ENCODE data around the gene DAAM1. TPM values are rescaled to one million over a fixed set of nuclear protein-coding genes. Genes with fewer than 3 reads are reported as not detected.

DAAM1 gene
- total RNA-seq, 3 donors from 2014 or later (not counting 1 experiment from before 2014, with no cell fraction given): 10.9 to 31.4 (median 12.6) TPM

DNA sequence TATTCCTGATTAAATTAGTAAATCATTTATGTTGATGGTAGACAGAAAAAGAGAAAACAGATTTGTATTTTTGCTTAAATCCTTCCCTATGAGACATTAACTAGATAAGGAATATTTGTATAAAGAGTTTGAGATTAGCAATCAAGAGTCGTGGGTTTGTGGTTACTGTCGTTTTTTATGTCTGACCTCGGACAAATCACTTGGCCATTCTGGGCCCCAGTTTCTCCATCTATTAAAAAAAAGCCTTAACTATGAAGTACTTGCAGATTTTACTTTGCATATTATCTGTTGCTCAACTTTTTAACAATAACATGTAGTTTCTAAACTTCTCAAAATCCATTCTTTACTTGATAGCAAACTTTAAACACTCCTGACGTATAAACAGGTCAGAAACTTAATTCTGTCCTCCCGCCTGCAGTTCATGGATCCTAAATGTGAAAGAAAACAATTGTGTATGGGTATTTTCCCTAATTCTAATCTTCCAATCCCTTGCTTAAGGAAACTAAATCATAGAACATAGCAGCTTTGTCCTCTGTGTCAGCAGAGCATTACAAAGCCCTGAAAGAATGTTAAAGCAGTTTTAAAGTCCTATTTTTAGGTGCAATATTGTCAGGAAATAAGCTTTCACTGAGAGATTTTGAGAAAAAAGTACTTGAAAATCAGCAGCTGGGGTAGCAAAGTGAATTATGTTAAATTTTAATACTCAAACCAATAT, 158.5 kb downstream of the DAAM1 start:
- Mint-ChIP-seq H3K9me3 (no peaks in the 10 kb centered on the region), H3K27ac (no peak overlapping the region), H3K27me3 (ENCODE audit: low read depth in 2 of 2) (no peaks in the 10 kb centered on the region), H3K4me3 (no peak overlapping the region), H3K4me1 (no peaks in the 10 kb centered on the region), H3K36me3 (peaks cover 6% of the 10 kb centered on the region)
- Histone ChIP-seq H3K36me3 (ENCODE audit: control insufficient read depth, insufficient read depth, low read length) (peaks cover 7% of the 10 kb centered on the region), H3K4me1 (ENCODE audit: control insufficient read depth, insufficient read depth, low read length) (no peaks in the 10 kb centered on the region), H3K27ac (ENCODE audit: low read length) (no peak overlapping the region), H3K27me3 (ENCODE audit: control insufficient read depth, insufficient read depth, low read length) (no peaks in the 10 kb centered on the region), H3K4me3 (ENCODE audit: low read length) (no peak overlapping the region), H3K9me3 (ENCODE audit: control insufficient read depth, insufficient read depth, low read length) (no peaks in the 10 kb centered on the region)
- DNase-seq (no peak), ATAC-seq (no peak)
- WGBS (ENCODE audit: insufficient coverage): 45% methylated on average over 3 of the region's 5 CpGs
- intact Hi-C loops (cut with micrococcal nuclease): no loop called here
- TF ChIP-seq, protein P1, sequence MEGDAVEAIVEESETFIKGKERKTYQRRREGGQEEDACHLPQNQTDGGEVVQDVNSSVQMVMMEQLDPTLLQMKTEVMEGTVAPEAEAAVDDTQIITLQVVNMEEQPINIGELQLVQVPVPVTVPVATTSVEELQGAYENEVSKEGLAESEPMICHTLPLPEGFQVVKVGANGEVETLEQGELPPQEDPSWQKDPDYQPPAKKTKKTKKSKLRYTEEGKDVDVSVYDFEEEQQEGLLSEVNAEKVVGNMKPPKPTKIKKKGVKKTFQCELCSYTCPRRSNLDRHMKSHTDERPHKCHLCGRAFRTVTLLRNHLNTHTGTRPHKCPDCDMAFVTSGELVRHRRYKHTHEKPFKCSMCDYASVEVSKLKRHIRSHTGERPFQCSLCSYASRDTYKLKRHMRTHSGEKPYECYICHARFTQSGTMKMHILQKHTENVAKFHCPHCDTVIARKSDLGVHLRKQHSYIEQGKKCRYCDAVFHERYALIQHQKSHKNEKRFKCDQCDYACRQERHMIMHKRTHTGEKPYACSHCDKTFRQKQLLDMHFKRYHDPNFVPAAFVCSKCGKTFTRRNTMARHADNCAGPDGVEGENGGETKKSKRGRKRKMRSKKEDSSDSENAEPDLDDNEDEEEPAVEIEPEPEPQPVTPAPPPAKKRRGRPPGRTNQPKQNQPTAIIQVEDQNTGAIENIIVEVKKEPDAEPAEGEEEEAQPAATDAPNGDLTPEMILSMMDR (IDR thresholded peaks at IDR 0.05): no peak

DNA sequence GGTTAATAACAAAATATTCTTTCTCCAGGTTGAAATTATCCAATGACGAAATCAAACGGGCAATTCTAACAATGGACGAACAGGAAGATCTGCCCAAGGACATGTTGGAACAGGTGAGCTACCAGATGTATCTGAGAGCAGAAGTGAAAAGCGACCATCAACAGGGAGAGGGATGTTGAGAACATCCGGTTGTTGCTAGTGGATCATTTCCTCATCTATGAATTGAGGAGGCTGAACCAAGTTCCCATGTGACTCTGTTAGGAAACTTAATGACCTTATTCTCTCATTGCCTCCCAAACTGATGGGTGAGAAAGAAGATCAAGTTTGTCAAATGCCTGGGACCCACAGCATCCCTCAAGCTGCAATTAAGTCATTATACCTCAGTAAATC, 159.0 kb downstream of the DAAM1 start:
- Mint-ChIP-seq H3K4me1 (no peaks in the 10 kb centered on the region), H3K27me3 (ENCODE audit: low read depth in 2 of 2) (no peaks in the 10 kb centered on the region), H3K36me3 (peaks cover 6% of the 10 kb centered on the region)

DNA sequence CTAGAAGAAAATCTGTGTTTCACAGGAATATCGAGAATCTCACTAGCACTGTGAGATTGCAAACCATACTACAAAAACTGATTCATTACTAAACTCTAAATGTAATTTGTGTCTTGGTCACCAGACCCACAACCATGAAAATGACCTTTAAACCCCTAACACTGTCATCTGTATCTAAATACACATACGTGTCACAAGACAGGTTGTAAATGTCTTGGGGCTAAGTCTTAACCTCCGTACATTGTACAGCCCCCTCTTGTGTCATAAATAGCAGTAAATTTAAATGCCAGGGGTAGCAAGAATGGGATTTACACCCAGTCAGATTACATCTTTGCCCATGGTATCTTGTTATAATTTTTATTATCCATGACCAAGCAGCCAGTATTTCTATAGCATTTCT, 159.4 kb downstream of the DAAM1 start:
- no peak for DNase-seq
- Histone ChIP-seq H3K27me3 (ENCODE audit: control insufficient read depth, insufficient read depth, low read length) (no peaks in the 10 kb centered on the region), H3K27ac (ENCODE audit: low read length) (no peak overlapping the region), H3K4me1 (ENCODE audit: control insufficient read depth, insufficient read depth, low read length) (no peaks in the 10 kb centered on the region), H3K36me3 (ENCODE audit: control insufficient read depth, insufficient read depth, low read length) (peaks cover 7% of the 10 kb centered on the region), H3K4me3 (ENCODE audit: low read length) (no peak overlapping the region), H3K9me3 (ENCODE audit: control insufficient read depth, insufficient read depth, low read length) (no peaks in the 10 kb centered on the region)
- Mint-ChIP-seq H3K27ac (no peak overlapping the region), H3K27me3 (ENCODE audit: low read depth in 2 of 2) (no peaks in the 10 kb centered on the region), H3K9me3 (no peaks in the 10 kb centered on the region), H3K4me1 (no peaks in the 10 kb centered on the region), H3K36me3 (peaks cover 6% of the 10 kb centered on the region), H3K4me3 (no peak overlapping the region)
- TF ChIP-seq, protein P1 (IDR thresholded peaks at IDR 0.05): no peak
- 100% methylated on average over 1 of the region's 3 CpGs for WGBS (ENCODE audit: insufficient coverage)
- no peak for ATAC-seq
- intact Hi-C loops (cut with micrococcal nuclease): no loop called here

More for the DNA sequence above, 159.0 kb downstream of the DAAM1 start:
- H3K9me3 Mint-ChIP-seq: no peaks in the 10 kb centered on the region
- no peak overlapping the region for H3K4me3 Mint-ChIP-seq
- intact Hi-C loops (cut with micrococcal nuclease): no loop called here
- no peaks in the 10 kb centered on the region for H3K9me3 ChIP-seq (ENCODE audit: control insufficient read depth, insufficient read depth, low read length)
- no peak overlapping the region for H3K27ac ChIP-seq (ENCODE audit: low read length)
- peaks cover 7% of the 10 kb centered on the region for H3K36me3 ChIP-seq (ENCODE audit: control insufficient read depth, insufficient read depth, low read length)
- ATAC-seq (no peak), DNase-seq (no peak)
- WGBS (ENCODE audit: insufficient coverage): 87% methylated on average over 5 of the region's 5 CpGs
- H3K4me3 ChIP-seq (ENCODE audit: low read length): no peak overlapping the region
- TF ChIP-seq, protein P1 (IDR thresholded peaks at IDR 0.05): no peak
- no peaks in the 10 kb centered on the region for H3K4me1 ChIP-seq (ENCODE audit: control insufficient read depth, insufficient read depth, low read length)
- H3K27me3 ChIP-seq (ENCODE audit: control insufficient read depth, insufficient read depth, low read length): no peaks in the 10 kb centered on the region
- no peak overlapping the region for H3K27ac Mint-ChIP-seq

DNA sequence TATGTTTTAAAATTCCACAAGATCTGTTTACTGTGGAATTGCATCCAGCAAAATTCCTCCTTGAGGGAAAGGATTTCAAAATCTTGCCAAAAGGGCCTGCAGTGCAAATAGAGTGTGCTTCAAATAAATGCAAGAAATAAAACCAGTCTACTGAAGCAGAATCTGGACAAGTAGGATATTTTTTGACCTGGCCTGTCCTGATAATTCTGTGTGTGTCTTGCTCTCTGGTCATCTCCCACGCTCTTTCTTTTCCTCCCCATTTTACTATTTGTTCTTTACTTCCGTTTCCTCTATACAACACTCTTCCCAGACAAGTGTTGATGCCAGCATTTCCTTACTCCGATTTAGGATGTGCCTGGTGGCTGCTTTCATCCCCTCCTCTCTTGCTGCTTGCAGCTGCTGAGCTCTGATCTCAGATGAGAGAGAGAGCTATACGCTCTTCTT, 160.8 kb downstream of the DAAM1 start:
- 93% methylated on average over 4 of the region's 4 CpGs for WGBS (ENCODE audit: insufficient coverage)
- Mint-ChIP-seq H3K4me3 (no peak overlapping the region), H3K36me3 (peaks cover 6% of the 10 kb centered on the region), H3K9me3 (no peaks in the 10 kb centered on the region), H3K27ac (no peak overlapping the region), H3K4me1 (no peaks in the 10 kb centered on the region), H3K27me3 (ENCODE audit: low read depth in 2 of 2) (no peaks in the 10 kb centered on the region)
- no peak for ATAC-seq
- DNase-seq: no peak
- Histone ChIP-seq H3K27ac (ENCODE audit: low read length) (no peak overlapping the region), H3K36me3 (ENCODE audit: control insufficient read depth, insufficient read depth, low read length) (peaks cover 9% of the 10 kb centered on the region), H3K4me3 (ENCODE audit: low read length) (no peak overlapping the region), H3K27me3 (ENCODE audit: control insufficient read depth, insufficient read depth, low read length) (no peaks in the 10 kb centered on the region), H3K4me1 (ENCODE audit: control insufficient read depth, insufficient read depth, low read length) (no peaks in the 10 kb centered on the region), H3K9me3 (ENCODE audit: control insufficient read depth, insufficient read depth, low read length) (no peaks in the 10 kb centered on the region)
- intact Hi-C loops (cut with micrococcal nuclease): no loop called here
- TF ChIP-seq, protein P1 (IDR thresholded peaks at IDR 0.05): no peak

Measured in natural killer cell (primary cell).